PFSK-1 (cell line): Measurements from ENCODE around the gene SLMAP.

Experiments used
- FOXP2 ChIP-seq: optimal IDR thresholded peaks from 2 replicates; pipeline ENCODE3; 2011; ENCODE audit warnings: borderline replicate concordance, control low read depth, inconsistent platforms; ENCODE audit not compliant: insufficient read depth; ENCODE audit errors: extremely low read length, extremely low read depth
- POLR2AphosphoS5 ChIP-seq: IDR thresholded peaks from 2 replicates; pipeline ENCODE4 v1.6.1; 2012; ENCODE audit warnings: low read depth, mild to moderate bottlenecking, control low read depth, low read length, moderate library complexity
- SIN3A ChIP-seq: IDR thresholded peaks from 2 replicates; pipeline ENCODE4 v1.6.1; 2012; ENCODE audit warnings: mild to moderate bottlenecking, low read length, moderate library complexity, borderline replicate concordance; ENCODE audit not compliant: insufficient read depth
- TAF1 ChIP-seq: IDR thresholded peaks from 2 replicates; pipeline ENCODE4 v1.6.1; 2012; ENCODE audit warnings: low read length, control low read depth, borderline replicate concordance; ENCODE audit not compliant: insufficient read depth
- TF ChIP-seq, protein P1 (sequence below), 2 experiments: IDR thresholded peaks; 2 replicates each; pipeline versions ENCODE4 v1.6.1 to v1.8.0; 2011 to 2012; ENCODE audit warnings: low read depth in 2 of 2, low read length in 2 of 2, control low read depth in 1 of 2, inconsistent platforms in 1 of 2, mild to moderate bottlenecking in 1 of 2, moderate library complexity in 1 of 2; ENCODE audit not compliant: insufficient read depth in 1 of 2

SLMAP gene

DNA sequence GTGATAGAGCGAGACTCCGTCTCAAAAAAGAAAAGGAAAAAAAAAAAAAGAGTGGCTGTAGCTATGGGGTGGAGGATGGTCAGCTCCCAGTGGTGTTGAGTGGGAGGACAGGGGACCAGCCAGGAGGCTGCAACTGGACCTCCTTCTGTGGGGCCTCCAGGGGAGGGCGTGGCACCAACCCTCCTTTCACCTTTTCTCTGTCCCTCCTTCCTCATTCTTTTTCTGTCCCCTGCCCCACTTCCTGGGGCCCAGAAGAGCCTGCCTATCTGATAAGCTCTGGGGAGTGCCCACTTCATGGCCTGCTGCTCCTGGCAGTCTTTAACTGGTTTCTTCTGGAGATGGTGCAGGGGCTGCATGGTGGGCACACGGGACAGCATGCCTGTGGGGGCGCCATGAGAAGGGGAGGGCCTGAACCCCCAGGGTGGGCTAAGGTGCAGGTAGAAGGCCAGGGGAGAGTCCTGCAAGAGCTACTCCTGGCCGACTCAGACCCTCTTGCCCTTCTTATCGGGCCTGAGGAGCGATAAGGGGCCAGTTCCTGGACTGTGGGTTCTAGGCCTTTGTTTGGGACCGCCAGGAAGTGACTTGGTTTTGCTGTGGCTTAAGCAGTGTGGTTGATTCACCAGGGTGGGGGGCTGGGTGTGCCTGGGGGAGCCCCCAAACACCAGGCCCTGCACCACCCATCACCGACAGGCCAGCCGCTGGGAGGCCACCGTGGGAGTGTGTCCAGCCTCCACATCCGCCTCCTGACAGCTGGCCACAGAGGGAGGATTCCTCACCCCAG, 202.7 kb downstream of the SLMAP start:
- TF ChIP-seq TAF1 (no peak), FOXP2 (peak; percentile 26)

- TF ChIP-seq, protein P1, sequence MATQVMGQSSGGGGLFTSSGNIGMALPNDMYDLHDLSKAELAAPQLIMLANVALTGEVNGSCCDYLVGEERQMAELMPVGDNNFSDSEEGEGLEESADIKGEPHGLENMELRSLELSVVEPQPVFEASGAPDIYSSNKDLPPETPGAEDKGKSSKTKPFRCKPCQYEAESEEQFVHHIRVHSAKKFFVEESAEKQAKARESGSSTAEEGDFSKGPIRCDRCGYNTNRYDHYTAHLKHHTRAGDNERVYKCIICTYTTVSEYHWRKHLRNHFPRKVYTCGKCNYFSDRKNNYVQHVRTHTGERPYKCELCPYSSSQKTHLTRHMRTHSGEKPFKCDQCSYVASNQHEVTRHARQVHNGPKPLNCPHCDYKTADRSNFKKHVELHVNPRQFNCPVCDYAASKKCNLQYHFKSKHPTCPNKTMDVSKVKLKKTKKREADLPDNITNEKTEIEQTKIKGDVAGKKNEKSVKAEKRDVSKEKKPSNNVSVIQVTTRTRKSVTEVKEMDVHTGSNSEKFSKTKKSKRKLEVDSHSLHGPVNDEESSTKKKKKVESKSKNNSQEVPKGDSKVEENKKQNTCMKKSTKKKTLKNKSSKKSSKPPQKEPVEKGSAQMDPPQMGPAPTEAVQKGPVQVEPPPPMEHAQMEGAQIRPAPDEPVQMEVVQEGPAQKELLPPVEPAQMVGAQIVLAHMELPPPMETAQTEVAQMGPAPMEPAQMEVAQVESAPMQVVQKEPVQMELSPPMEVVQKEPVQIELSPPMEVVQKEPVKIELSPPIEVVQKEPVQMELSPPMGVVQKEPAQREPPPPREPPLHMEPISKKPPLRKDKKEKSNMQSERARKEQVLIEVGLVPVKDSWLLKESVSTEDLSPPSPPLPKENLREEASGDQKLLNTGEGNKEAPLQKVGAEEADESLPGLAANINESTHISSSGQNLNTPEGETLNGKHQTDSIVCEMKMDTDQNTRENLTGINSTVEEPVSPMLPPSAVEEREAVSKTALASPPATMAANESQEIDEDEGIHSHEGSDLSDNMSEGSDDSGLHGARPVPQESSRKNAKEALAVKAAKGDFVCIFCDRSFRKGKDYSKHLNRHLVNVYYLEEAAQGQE (IDR thresholded peaks at IDR 0.05; ENCODE audit: insufficient read depth in 1 of 2, low read depth in 2 of 2, low read length in 2 of 2) = no peak
- no peak for TF ChIP-seq SIN3A
- no peak for TF ChIP-seq POLR2AphosphoS5
- no peak for TF ChIP-seq TAF1
- no peak for TF ChIP-seq FOXP2
Measured at GRCh38 chr3:57959423-57960173, 203.5 kb downstream of the SLMAP start.

- TF ChIP-seq POLR2AphosphoS5 (no peak), FOXP2 (no peak), SIN3A (no peak), TAF1 (no peak)
- TF ChIP-seq, protein P1 (IDR thresholded peaks at IDR 0.05; ENCODE audit: insufficient read depth in 1 of 2, low read depth in 2 of 2, low read length in 2 of 2) = no peak
Measured at GRCh38 chr3:57960174-57960505, 204.0 kb downstream of the SLMAP start.

DNA sequence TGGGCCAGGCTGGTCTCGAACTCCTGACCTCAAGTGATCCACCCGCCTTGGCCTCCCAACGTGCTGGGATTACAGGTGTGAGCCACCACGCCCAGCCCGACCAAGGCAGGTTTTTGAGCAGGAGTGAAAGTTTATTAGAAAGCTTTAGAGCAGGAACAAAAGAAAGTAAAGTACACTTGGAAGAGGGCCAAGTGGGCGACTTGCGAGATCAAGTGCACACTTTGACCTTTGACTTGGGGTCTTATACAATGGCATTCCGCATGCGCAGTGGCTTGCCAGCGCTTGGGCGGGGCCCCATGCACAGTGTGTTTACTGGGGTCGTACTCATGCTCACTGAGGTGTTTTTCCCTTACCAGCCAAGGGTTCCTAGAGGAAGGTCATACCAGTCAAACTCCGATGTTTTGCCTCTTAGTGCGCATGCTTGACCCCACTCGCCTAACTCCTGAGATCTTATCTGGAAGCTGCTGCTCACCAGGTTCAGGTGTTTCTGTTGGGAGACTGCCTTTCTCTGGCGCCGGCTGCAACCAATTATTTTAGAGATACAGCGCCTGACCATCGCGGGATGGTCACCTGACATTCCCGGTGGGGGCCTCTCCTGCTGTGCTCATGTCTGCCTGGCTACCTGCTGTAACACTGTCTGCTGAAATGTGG, 205.2 kb downstream of the SLMAP start:
- TF ChIP-seq, protein P1 (IDR thresholded peaks at IDR 0.05; ENCODE audit: insufficient read depth in 1 of 2, low read depth in 2 of 2, low read length in 2 of 2) = no peak
- TF ChIP-seq TAF1 = no peak
- TF ChIP-seq FOXP2 = no peak
- TF ChIP-seq POLR2AphosphoS5 = no peak
- no peak for TF ChIP-seq SIN3A

- TF ChIP-seq POLR2AphosphoS5 = no peak
- TF ChIP-seq SIN3A = no peak
Measured at GRCh38 chr3:57961828-57962447, 205.8 kb downstream of the SLMAP start.

- TF ChIP-seq SIN3A (no peak), FOXP2 (no peak), POLR2AphosphoS5 (no peak), TAF1 (no peak)
- TF ChIP-seq, protein P1 (IDR thresholded peaks at IDR 0.05; ENCODE audit: insufficient read depth in 1 of 2, low read depth in 2 of 2, low read length in 2 of 2) = no peak
Measured at GRCh38 chr3:57962448-57962834, 206.3 kb downstream of the SLMAP start.
